Fibroblast of skin of abdomen (primary cell): Measurements from ENCODE around the gene FSTL5. TPM values are rescaled to one million over a fixed set of nuclear protein-coding genes. Genes with fewer than 3 reads are reported as not detected.
"Not testable (repeated sequence)": the region's sequence is repeated elsewhere in the genome, so short reads cannot be mapped to it uniquely, and the experiment has no call there.

Source experiments
- DNase-seq: peaks from one replicate; pipeline ENCODE4 v3.0.0-alpha.2; 2013
- polyA plus RNA-seq, 2 experiments: library from polyadenylated mRNA; unstranded; fragments of 120-200 nt; gene quantifications; one replicate each; pipeline ENCODE4 v1.2.1, GENCODE V29; 2013; ENCODE audit not compliant: insufficient read length in 2 of 2

Gene FSTL5
- 0.09 TPM for polyA plus RNA-seq (2013, experiment 1 of 2; ENCODE audit: insufficient read length)
- polyA plus RNA-seq (2013, experiment 2 of 2; ENCODE audit: insufficient read length), result 0.06 TPM

DNA sequence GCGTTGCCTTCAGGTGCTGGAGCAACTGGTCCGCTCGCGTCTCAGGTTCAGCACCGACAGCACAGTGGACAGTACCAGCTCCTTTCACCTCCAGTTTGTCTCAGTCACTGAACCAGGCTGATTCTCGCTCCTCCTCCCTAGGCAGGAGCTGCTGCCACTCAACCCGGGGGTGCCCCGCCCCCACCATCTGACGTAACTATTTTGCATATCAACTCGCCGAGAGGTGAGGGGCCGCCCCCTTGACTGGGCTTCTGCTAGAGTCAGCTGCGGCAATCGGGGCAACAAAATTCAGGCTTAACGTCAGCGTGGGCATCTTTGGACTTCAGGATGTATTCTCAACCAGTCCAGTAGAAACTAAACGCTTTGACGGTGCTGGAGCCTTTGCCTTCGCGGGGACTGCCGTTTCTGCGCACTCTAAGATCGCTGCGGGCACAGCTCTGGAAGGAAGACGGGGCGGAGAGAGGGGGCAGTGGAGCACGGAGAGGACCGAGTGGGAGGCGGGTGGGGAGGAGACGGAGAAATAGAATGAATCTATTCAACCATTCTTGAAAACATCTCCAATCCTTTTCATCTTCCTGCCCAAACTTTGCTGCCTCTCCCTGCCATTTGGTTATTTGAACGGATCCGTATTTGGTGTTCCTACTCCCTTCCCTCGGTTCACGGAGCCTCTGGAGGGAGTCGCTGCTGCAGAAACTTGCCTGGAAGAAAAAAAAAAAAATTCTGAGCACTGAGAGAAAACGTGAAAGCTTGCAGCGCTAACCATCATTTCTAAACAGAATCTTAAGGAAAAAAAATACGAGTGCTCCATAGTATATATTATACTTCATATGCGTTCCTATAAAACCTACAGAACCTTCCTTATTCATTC lies at the start of gene FSTL5:
Gene FSTL5, minus strand, starts transcription at position 109 of the 868 bp plus-strand sequence. CDS start 52,604 bp downstream, outside the sequence.
- peak; percentile 73 for DNase-seq

DNA sequence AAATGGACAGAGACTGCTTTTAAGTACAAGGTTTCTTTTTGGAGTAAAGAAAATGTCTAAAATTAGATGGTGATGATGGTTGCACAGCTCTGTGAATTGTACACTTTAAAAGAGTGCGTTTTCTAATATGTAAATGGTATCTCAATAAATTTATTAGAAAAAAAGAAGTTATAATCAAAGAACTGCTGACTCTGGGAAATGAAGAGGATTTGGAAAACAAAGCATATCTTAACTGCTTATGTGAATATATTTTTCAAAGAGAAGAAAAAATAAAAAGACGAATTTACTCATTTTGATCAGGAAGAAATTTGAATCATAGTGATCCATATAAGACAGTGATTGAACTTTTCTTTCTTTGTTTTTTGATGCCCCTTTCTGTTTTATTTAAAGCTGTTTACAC lies 45.9 kb upstream of the FSTL5 start:
- no peak for DNase-seq

GRCh38 chr4:162203478-162203877 lies 39.7 kb upstream of the FSTL5 start:
- not testable (repeated sequence) for DNase-seq

GRCh38 chr4:162201673-162202072 lies 37.9 kb upstream of the FSTL5 start:
- peak; percentile 44 for DNase-seq

DNA sequence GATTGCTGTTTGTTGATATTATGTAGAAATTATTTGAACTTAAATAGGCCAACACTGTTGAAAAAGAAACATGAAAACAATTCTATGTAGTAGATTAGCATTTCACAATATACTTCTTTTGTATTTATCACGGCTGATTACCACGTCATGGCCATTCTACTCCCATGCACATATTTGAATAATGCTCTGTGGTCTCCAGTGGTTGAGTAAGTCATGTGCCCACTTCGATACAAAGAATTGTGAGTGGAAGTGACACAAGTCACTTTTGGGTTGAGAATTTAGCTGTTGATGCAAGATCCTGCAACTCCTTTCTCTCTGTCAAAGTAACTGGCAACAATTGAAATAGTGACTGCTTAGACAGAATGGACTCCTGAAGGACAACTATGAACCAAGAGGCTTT lies 6.7 kb upstream of the FSTL5 start:
- DNase-seq, result no peak

- DNase-seq, result no peak
Measured at GRCh38 chr4:162164906-162165510, 1.2 kb upstream of the FSTL5 start.

DNA sequence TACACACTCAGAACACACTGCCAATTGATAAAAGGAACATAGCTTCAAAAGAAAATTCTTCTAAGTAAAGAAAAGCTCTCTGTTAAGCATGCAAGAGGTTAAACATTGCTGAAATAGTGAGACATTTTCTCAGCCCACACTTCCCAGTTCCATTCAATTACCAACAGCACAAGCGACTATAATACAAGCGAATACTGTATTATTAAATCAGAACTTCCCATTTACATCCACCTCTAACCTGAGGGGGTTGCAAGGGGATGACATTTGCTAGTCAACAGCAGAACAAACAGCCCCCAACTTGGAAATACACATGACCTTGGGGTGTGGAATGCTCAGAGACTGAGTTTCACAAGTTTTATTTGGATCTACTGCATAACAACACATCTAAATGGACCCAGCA lies 1.1 kb downstream of the FSTL5 start:
- DNase-seq, result no peak

DNA sequence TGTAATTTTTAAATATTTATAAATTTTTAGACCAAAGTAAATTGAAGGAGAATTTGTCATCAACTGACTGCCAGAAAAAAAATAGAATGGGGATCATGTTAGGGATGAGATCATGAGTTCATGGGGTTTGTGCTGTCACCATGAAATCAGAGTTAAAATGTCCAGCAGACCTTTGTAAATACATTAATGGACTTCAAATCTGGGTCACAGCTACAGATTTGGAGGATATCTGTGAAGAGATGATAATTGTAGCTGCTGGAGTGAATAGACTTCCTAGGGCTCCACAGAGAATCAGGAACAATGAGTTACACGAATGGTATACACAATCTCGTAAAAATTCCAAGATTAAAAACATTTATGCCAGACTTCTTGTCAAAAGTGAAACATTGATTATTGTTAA lies 6.6 kb downstream of the FSTL5 start:
- DNase-seq, result no peak

DNA sequence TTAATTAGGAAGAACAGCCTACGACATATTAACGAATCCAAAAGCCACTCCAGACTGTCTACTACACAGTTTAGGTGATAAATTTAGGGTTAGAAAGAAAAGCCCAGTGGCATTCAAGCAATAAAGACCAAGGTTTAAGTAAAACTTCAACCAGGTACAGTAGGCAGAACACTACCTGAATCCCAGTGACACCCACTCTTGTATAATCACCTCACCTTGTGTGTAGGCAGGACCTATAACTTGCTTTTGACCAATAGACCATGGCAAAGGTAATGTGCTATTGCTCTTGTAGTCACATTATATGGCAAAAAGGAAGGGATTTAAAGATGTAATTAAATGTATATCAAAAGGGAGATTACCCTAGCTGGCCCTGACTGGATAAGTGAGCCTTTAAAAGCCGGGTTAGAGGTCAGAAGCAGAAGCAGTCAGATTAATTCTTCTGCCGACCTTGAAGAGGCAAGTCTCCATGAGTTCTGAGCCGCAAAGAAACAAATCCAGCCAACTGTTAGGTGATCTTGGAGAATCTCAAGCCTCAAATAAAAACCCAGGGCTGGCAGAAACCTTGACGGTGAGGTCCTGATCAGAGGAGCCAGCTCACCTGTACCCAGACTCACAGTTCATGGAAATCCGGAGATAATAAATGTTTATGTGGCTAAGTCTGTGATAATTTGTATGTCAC lies 8.8 kb downstream of the FSTL5 start:
- no peak for DNase-seq

GRCh38 chr4:162151850-162152249 lies 11.9 kb downstream of the FSTL5 start:
- DNase-seq, result no peak

DNA sequence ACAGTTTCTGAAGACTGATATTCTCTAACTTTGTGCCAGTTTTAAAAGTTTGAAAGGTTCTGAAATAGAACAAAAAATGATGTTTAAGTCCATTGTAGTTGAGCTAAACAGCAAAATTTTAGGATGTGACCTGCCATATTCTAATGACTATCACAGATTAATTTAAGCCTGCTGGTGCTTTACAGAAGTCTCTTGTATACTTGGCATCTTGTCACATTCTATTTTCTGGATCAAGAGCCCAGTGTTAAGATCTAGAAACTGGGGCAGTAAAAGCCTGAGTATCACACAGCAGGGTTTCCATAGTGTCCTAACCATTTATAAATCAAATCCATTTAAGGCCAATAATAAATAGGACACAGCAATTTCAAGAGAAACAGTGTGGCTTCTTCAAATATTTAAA lies 12.4 kb downstream of the FSTL5 start:
- no peak for DNase-seq

DNA sequence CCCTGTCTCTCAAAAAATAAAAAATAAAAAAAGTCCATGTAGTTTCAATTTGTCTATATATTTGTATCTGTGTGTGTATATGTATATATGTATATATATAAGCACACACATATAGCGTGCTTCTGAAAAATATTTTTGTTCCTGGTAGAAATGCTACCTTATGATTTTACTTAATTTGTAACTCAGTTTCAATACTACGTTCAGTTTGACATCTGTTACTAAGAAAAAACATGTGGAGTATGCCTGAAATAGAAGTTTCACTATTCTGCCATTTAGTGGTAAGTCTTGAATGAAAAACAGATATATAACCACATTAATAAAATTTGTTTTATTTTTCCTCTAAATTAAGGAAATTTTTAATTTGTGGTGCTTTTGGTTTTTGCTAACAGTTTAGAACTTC lies 14.2 kb downstream of the FSTL5 start:
- no peak for DNase-seq

GRCh38 chr4:162140051-162140683 lies 23.6 kb downstream of the FSTL5 start:
- no peak for DNase-seq

DNA sequence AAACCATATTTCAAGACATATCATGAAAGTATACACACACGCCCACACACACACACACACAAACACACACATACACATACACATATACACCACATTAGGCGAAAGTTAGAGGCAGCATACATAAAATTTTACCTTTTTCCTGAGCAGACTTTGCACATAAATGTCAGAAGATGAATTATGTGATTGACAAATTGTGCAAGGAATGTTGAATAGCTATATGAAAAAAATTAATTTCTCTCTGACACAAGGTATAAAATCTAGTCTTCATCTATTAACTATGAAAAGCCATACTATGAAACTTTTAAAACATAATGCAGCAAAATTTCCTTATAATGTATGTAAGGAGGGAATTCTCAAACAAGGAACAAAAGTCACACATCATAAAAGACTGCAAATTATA lies 24.4 kb downstream of the FSTL5 start:
- DNase-seq, result no peak

DNA sequence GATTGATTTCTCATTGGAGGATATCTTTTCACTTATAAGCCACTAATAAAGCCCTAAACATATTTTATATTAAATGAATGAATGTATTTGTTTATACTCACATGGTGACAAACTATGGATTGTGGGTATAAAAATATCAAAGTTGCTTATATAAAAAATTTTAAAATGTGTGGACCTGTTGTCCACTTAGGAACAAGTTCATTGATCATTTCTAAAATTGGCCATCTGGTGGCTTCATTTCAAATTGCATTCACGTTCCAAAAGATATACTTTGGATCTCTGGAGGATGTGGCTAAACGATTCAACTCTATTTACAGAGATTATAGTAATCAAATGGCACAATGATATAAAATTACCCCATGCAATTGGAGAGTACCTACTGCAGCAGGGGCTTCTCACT lies 32.5 kb downstream of the FSTL5 start:
- no peak for DNase-seq

GRCh38 chr4:162126729-162127128 lies 37.1 kb downstream of the FSTL5 start:
- no peak for DNase-seq

DNA sequence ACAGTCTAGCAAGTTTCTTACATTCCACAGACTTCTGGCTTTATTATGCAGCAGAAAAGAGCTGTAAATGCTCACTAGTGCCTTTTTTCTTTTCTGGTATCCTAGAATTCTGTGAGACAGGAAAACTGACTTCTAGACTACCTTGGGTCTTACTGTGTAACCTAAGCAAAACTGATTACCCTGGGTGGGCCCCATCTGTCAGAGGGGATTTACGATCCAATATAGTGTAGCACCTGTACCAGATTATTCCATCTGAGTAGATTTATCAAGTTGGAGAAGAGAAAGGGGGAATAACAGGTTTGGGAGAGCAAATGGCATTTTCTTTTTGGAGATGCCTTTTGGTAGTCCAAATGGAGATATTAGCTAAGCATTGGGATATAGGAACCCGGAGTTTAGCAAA lies 46.7 kb downstream of the FSTL5 start:
- no peak for DNase-seq

DNA sequence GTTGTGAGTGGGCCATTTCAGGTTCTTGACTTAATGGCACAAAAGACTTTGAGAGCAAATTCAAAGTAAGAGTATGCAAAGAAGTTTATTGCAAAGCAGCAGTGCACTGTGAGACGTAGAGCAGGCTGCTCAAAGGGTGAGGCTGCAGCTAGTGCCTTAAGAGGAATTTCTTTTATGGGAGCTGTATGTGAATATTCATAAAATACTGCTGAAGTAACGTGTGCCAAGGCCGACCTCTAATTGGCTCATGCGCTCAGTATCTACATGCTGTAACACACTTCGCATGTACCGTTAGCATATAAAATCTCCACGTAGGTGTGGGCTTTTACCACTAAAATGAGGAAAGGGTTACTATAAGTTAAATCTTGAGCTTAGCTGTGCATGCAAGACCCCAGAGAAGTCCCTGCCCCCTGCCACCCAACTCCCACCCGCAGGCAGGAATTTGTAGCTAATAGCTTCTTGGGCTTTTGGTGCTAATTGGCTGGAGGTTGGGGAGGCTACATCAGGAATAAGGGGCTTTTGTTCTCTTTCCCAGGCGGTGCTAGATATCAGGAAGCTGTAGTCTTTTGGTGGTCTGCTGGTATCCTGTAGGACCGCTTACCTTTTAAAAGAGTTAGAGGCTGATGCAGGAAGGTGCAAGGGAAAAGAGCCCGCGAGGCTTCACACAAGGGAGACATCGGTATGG lies 47.6 kb downstream of the FSTL5 start:
- DNase-seq, result no peak

- no peak for DNase-seq
Measured at GRCh38 chr4:162115333-162115732, 48.5 kb downstream of the FSTL5 start.

DNA sequence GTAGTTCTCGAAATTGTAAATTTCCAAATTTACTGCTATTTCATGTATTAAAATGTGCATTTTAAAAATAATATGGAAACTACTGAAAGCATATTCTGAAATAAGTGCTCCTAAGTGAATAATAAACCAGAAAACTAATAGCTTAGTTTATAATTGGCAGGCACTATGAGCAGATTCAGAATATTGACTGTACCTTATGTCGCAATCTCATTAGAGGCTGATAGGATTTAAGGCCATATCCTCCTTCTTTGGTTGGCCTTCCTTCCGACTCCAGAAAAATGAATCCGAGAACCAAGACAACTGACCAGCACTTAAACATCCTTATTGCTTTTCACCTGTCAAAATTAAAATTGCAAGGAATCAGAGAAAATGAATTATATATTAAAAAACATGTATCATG lies 52.7 kb downstream of the FSTL5 start:
- DNase-seq, result no peak

- no peak for DNase-seq
Measured at GRCh38 chr4:162104459-162105124, 59.2 kb downstream of the FSTL5 start.

- not testable (repeated sequence) for DNase-seq
Measured at GRCh38 chr4:162103908-162104307, 59.9 kb downstream of the FSTL5 start.
